ENCODE data around the gene SLC35B2.

GRCh38 chr6:44257025-44257752, at the start of gene SLC35B2:
- TF ChIP-seq, protein P1, sequence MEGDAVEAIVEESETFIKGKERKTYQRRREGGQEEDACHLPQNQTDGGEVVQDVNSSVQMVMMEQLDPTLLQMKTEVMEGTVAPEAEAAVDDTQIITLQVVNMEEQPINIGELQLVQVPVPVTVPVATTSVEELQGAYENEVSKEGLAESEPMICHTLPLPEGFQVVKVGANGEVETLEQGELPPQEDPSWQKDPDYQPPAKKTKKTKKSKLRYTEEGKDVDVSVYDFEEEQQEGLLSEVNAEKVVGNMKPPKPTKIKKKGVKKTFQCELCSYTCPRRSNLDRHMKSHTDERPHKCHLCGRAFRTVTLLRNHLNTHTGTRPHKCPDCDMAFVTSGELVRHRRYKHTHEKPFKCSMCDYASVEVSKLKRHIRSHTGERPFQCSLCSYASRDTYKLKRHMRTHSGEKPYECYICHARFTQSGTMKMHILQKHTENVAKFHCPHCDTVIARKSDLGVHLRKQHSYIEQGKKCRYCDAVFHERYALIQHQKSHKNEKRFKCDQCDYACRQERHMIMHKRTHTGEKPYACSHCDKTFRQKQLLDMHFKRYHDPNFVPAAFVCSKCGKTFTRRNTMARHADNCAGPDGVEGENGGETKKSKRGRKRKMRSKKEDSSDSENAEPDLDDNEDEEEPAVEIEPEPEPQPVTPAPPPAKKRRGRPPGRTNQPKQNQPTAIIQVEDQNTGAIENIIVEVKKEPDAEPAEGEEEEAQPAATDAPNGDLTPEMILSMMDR (IDR thresholded peaks at IDR 0.05; ENCODE audit: poor library complexity) = peak; percentile 70
- no peak for TF ChIP-seq EZH2 (IDR thresholded peaks at IDR 0.05; ENCODE audit: borderline replicate concordance)
